IPS-NIHi7 (cell line): ENCODE data around the gene ATP7A.
"Not testable (repeated sequence)": the region's sequence is repeated elsewhere in the genome, so short reads cannot be mapped to it uniquely, and the experiment has no call there.

Experiments
- DNase-seq: peaks from one replicate; pipeline ENCODE4 v3.0.0; 2012; ENCODE audit warnings: mixed read lengths; ENCODE audit errors: extremely low spot score

The ATP7A gene

DNA sequence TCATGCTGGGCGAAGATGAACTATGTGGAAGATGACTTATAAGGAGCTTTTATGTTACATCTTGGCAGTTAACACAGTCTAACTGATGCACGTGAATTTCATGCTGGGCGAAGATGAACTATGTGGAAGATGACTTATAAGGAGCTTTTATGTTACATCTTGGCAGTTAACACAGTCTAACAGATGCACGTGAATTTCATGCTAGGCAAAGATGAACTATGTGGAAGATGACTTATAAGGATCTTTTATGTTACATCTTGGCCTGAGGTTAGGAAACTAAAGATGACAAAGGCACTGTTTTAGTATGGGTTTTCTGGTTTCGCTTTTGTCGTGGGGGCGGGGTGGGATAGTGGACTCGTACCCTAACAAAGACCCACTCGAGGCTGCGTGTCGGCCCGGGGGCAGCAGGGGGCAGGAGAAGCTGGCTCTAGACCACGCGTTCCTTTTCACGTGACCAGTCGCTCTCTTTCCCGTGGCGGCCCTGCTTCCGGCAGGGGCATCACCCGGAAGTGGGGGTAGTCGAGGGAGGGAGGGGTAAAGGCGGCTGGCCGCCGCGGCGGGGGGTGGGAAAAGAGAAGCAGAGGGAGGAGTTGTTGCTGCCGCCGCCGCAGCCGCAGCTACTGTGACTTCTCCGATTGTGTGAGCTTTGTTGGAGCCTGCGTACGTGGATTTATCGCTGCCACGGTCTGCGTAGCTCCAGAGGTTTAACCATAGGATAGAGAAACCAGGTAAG, at the start of gene ATP7A:
ATP7A (plus strand) TSS at position 586 of the 733 bp plus-strand sequence. CDS start 60,949 bp downstream, outside the sequence.
- DNase-seq = peak; percentile 86

DNA sequence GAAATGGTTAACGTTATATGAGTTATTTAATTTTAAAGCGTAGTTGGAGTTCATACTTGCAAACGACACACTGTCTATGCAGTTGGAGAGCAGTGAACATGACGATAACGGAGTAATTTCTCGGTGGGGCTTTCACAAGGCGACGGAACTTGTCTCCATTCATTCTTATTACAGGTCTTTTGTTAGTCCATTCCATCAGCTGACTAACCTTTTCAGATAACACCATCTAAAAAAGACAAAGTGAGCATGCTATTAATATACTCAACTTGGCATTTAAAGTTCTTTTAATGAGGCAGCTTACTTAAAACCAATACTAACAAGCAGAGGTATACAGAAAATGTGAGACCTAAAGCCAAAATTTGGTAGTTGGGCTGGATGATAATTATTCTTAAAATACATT, 35.1 kb upstream of the ATP7A start:
- DNase-seq = no peak

DNA sequence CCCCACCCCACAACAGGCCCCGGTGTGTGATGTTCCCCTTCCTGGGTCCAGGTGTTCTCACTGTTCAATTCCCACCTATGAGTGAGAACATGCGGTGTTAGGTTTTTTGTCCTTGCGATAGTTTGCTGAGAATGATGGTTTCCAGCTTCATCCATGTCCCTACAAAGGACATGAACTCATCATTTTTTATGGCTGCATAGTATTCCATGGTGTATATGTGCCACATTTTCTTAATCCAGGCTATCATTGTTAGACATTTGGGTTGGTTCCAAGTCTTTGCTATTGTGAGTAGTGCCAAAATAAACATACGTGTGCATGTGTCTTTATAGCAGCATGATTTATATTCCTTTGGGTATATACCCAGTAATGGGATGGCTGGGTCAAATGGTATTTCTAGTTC, 29.1 kb upstream of the ATP7A start:
- DNase-seq = not testable (repeated sequence)

DNA sequence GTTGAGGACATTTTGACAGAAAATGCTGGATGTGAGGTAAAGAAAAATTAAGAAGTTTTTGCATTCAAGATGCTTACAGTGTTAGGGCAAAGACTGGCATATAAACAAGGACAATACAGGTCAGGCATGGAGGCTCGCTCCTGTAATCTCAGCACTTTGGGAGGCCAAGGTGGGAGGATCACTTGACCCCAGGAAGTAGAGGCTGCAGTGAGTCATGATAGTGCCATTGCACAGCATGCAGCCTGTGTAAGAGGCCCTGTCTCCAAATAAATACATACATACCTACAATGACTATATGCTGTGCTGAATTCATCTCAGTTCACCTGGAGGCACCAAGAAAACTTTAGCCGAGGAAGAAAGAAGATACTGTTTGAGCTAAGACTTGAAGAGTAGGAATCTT, 17.6 kb upstream of the ATP7A start:
- no peak for DNase-seq

DNA sequence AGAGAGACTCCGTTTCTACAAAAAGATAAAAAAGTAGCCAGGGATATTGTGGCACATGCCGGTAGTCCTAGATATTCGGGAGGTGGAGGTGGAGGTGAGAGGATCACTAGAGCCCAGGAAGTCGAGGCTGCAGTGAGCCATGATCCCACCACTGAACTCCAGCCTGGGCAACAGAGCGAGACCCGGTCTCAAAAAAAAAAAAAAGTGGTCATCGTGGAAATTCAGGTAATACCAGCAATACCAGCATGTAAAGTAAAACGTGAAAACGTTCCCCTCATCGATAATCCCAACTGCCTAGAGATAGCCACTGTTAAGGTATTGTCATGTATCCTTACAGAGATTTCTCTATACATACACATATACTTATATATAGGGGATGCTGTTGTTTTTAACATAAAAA, 16.8 kb upstream of the ATP7A start:
- DNase-seq = no peak

DNA sequence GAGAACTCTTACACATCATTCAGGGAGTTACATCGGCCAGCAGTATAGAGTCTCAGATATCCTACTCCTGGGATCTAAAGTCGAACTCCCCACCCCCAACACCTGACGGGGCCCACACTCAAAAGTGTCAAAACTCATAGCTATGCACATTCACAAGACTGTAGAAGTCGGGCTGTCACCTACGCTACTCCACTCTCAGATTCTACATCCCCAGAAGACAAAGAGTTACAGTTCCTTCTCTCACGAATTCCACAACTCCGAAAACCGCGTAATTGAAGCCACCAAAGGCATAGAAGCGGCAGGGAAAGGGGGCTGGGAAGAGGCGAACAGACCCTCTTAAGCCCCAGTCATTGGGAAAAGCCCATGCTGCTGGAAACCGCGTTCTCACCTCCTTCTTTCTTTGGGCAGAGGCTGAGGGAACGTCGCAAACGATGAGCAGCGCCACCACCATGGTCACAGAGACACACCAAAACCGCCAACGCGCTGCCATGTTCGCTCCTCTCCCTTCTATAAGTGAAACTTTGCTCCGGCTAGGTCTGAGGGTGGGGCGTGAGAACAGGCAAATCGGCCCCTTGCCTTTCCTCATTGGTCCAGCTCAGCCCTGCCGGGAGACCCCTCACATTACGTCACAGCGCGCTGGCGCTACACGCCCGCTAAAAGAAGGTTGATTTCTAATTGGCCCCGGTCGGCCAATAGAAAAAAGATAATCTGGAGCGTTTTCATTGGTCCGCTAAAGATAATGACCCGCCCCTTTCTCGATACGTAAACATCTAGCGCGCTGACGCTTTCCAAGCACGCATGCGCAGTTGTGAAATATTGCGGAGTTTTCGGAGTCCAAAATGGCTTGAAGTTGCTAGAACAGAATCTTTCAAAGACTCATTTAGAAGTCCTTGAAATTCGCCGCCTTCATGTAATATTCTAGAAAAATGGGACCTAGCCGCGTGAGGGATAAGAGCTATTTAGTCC, 15.3 kb upstream of the ATP7A start, which contains the start of gene MAGT1:
MAGT1 (minus strand) TSS at position 515 of the 966 bp plus-strand sequence; CDS start at position 490, 25 bp downstream.
- peak; percentile 83 for DNase-seq

DNA sequence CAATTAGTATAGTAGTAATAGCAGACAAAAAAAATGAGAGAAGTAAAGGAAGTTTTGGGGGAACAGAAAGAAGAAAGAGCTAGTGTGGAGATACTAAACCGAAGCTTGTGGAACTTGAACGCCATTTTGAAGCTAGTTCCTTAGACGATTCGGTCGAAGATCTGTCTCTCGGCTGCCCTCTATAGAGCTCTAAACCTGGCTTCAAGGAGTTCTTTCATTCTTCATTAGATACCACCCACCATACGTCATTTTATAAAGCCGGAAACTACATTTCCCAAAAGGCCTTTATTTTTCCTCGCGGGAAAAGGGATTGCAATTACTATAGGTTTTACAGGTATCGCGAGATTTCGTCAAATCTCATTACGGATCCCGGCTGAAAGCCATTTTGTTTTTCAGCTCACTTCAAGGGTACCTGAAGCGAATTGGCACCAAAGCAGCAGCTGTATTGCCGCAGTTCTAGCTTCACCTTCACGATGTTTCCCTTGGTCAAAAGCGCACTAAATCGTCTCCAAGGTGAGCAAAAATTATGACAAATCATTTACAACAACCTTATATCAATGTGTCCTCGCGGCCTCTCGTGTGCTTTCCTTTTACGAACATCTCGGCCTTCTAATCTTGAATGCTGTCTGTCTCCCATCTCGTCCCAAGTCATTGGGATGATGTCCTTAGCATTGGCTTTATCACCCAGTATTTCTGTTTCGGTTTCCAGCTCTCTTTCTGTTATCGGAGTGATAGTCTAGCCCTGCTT, 11.2 kb upstream of the ATP7A start, which contains the start of gene COX7B:
COX7B (plus strand) TSS at position 388 of the 748 bp plus-strand sequence; CDS start at position 474, 86 bp downstream.
- DNase-seq = peak; percentile 54

DNA sequence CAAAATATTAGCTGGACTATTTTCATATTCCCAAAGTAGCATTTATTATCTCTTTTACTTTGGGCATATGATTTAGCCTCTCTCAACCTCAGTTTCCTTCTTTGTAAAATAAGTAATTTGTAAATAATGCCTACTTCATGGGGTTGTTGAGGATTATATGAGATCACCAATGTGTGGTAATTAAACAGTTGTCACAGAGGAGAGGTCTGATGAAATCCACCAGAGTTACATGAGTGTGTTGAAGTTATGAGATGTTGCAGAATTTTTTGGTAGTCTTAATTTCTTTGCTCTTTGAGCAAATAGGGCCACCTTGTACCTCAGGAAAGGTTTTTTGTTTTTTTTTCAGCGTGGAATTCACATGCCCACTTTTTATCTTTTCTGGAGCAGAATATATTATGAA, 9.8 kb upstream of the ATP7A start:
- DNase-seq = no peak

DNA sequence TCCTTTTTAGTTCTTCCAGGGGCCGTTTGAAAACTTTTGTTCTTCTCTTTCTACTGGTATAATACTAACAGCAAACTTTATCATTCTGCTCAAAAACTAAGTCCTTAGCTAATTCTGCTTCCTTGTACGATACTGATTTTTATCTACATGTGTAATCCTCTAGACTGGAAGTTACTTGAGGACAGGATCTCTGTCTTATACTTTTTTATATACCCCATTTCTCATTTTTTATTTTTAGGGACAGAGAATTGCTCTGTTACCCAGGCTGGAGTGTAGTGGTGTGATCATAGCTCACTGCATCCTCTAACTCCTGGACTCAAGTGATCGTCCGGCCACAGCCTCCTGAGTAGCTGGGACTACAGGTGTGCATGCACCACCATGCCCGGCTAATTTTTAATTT, 9.0 kb upstream of the ATP7A start:
- no peak for DNase-seq

DNA sequence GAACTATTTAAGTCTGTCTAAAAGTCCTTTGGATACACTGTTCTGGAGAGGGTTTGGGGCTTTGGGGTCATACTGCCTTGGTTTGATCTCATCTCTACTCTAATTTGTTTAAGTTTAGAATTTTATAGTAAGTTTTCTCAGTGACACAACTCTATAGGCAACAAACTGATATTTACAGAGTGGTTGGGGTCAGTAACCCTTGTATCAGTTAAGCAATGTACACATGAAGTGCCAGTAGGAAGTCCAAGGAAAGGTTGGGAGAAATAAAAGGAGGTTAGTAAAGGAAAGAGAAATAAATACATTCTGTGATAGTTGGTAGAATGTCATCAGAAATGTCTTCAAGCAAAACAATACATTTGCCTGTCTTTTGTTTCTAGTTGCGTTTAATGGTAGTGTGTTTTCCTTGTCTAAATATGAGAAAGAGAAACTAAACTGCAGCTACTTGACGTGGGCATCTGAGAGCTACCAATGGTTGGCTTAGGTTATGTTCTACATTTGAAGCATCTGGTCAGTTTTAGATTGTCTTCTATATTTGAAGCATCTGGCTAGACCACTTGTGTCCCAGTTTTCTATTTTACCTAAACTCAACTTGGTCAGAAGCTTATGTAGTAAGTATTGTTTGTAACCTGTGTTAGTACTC, 6.9 kb downstream of the ATP7A start:
- DNase-seq = no peak

DNA sequence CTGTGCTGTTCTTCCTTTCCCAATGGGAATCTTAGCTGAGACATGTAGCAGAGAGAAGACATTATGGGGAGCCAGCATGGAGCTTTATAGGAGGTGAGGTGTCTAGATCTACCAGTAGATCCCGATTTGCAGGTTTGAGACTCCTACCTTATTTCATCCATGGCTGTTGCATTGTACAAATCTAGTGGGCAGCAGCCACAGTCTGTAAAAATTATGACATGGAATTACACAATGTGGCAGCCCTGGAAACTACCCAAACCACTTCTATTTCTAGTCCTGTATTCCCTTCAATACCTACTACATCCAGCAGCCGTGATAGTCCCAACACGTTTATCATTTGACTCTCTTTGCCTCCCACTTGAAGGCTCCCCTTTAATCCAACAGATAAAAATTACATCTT, 8.1 kb downstream of the ATP7A start:
- no peak for DNase-seq

DNA sequence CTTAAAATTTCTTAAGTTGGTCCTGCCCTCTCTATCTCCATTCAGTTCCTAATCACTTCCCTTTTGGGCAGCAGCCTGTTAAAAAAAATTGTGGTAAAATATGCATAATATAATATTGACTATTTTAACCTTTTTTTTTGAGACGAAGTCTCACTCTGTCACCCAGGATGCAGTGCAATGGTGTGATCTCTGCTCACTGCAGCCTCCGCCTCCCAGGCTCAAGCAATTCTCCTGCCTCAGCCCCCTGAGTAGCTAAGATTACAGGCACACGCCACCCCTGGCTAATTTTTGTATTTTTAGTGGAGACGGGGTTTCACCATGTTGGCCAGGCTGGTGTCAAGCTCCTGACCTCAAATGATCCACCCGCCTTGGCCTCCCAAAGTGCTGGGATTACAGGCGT, 8.9 kb downstream of the ATP7A start:
- DNase-seq = not testable (repeated sequence)

DNA sequence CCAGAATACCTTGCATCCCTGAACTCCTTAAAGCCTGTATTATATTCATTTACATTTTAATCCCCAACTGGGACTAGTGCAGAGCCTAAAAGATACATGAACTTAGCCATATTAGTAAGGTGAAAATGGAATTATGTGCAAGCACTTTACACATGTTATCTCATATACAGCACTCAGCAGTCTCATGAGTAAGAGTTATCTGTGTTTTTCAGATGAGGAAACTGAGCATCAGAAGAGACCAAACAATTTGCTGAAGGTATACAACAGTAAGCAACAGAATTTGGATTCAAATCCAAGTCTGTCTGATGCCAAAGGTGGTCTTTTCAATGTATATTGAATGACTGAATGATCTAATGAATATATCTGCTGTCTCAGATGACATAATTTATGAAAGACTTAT, 12.3 kb downstream of the ATP7A start:
- DNase-seq = no peak

DNA sequence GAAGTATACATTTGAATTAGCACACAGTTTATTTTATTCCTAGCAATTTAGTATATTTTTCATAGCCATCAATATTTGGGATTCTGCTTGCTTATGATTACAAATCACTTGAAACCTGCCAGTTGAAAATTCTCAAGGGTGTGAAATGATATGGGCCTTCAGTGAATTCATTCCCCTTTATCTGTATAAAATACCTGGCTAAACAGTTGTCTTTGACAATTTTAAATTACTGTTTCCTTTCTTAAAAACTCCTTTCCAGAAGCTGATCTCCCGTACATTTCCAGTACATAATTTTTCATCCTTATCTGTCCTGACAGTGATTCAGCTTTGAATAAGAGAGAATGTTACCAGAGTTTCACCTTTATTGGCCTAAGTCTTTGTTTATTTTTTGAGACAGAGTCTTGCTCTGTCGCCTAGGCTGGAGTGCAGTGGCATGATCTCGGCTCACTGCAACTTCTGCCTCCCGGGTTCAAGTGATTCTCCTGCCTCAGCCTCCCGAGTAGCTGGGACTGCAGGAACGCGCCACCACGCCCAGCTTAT, 13.9 kb downstream of the ATP7A start:
- DNase-seq = no peak

DNA sequence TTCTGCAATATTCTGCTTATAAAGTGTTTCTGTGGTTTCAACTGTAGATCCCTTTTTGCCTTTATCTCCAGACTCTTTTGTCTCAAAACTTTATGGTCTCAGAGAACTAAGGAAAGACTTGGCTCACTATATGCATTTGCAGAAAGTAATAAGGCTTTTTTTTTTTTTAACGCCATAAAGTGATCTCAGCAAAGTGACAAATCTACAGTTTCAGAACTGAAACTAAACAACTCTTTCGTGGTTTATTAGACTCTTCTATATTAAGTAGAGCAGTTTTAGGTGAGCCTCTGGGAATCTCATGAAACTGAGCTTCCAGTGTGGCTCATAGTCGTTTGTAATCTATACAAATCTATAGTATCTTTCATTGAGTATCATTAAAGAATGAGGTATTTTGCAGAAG, 15.3 kb downstream of the ATP7A start:
- DNase-seq = no peak

DNA sequence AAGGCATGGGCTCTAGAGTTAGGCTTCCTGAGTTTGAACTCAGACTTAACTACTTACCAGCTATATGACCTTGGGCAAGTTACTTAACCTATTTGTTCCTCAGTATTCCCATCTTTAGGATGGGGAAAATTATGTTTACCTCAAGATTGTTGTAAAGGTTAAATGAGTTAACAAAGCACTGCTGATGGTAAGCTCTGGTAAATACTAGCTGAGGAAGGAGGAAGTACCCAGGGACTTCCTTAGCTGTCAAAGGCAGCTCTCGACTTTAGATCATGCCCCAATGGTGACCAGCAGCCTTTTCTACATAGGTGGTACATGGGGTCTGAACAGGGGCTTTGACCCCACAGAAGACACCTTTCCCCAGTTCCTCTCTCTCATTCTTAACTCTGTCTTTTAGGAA, 20.1 kb downstream of the ATP7A start:
- DNase-seq = no peak

DNA sequence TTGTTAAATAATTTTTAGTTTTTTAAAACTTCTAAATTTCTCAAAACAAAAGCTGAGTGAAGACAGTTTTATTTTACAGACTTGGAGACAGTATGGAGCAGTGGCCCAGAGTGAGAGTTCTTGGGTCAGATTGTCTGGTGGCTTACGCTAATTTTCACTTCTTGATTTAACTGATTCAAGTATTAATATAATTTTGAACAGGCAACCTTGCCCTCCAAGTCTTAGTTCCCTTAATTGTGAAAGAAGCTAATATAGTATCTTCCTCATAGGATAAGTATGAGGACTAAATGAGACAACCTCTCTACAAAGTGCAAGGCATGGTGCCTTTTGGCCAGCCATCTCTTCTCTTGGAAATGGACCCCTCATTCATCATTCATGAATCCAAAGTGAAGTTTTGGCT, 25.4 kb downstream of the ATP7A start:
- no peak for DNase-seq

DNA sequence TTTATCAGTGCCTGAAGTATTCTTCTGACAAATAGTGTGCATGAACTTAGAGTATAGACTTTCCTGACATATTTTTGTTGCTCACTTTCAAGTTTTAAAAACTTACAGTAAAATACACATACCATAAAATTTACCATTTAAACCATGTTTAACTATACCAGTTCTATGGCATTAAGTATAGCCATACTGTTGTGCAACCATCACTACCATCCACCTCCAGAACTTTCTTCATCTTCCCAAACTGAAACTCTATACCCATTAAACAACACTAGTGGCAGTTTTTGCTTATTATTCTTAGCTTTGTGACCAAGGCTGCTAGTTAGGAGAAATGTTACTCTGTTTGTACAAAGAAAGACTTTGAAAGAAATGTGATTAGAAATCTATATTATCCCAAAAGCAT, 25.8 kb downstream of the ATP7A start:
- no peak for DNase-seq

DNA sequence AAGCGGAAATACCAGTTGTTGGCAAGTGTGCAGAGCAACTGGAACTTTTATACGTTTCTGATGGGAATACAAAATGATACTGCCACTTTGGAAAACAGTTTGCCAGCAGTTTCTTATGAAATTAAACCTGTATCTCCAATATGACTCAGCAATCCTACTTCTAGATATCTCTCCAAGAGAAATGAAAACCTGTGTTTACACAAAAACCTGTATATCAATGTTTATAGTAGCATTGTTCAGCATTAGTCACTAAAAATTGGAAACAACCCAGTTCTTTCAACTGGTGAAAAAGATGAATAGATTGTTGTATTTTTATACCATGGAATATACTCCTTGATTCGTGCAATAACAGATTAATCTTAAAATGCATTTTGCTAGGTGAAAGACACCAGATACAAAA, 26.8 kb downstream of the ATP7A start:
- DNase-seq = no peak

DNA sequence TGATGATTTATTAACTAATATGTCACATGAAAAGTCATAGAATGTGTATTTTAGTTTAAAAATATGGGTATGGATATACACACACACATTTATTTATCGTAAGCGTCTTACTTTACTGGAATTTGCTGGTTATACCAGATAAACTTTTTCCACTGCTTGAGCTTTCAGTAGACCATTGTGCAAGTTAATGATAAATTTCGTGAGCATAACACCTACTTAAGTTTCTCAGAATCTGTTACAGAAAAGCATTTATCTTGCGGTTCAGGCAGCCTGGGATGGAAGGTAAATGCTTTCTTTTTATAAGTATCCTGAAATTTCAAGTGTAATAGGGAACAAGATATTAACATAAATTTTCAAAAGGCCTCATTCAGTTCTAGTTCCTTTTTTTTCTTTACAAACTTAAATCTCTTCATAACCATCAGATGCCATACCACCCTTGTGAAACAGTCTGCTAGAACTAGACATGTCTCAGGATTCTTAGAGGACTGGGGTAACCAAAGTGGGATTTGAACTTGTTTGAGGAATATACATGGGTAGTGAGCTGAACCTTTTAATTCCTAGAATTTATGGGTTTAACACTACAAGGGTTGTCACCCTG, 27.7 kb downstream of the ATP7A start:
- no peak for DNase-seq

DNA sequence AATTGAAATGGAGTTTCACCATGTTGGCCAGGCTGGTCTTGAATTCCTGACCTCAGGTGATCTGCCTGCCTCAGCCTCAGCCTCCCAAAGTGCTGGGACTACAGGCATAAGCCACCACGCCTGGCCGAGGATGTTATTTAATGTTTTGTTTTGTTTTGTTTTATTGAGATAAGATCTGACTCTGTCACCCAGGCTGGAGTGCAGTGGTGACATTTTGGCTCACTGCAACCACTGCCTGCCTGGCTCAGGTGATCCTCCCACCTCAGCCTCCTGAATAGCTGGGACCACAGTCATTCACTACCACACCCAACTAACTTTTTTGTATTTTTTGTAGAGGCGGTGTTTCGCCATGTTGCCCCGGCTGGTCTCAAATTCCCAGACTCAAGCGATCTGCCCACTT, 34.5 kb downstream of the ATP7A start:
- DNase-seq = not testable (repeated sequence)
